Measurements from ENCODE around the gene CDX2.
"Not testable (repeated sequence)": the region's sequence is repeated elsewhere in the genome, so short reads cannot be mapped to it uniquely, and the experiment has no call there.

The CDX2 gene, protein sequence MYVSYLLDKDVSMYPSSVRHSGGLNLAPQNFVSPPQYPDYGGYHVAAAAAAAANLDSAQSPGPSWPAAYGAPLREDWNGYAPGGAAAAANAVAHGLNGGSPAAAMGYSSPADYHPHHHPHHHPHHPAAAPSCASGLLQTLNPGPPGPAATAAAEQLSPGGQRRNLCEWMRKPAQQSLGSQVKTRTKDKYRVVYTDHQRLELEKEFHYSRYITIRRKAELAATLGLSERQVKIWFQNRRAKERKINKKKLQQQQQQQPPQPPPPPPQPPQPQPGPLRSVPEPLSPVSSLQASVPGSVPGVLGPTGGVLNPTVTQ

DNA sequence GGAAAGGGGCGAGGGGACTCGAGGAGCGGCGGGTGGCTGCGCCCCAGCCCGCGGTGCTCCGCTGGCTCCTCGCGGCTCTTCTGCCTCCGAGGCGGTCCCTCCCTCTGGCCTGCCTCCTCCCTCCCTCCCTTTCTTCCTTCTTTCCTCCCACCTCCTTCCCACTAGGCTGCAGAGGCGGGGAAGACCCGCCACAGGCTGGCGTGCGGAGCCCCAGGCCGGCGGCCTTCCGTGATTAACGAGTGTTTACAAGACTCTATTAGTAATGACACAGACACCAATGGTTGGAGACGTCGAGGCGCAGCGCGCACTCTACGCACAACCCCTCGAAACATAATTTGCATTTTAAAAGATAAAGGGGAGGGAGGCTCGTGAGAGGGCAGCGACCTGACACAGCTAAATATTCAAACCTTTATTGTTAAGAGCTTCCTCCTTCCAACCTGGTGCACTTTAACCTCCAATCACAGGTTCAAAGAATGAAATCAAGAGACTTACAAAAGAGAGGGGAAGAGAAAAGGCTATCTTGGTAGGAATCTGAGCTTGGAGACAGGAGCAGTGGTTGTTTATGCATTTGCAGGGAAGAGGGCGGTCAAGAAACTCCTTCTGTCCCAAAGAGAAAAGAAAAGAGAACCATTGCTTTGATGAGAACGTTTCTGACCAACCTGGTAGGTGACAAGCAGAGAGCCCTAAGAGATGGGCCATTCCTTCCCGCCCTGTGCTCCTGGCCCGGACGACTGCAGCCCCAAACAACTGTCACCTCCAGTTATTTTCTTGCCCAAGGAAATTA, at the start of gene CDX2:
TSS of gene CDX2 (minus strand) at position 234 of the 784 bp plus-strand sequence. CDS start 309 bp downstream, outside the sequence.
- no peak for DNase-seq

DNA sequence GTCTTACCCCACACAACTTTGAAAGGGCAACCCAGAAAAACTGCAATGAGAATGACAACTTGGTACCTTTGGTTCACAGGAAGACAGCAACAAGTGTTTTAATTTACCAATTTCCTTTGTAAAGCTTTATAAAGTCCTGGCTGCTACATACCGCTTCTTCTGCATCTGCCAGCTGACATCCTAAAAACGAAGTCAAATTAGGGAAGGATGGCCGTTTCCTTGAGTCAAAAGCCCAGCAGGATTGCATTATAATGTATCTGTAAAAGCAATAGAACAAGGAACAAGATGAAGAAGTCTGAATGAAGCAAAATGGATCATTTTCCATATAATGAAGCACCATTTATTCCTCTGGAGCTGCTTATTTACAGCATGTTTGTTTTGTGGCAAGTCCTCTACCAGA, 45.2 kb upstream of the CDX2 start:
- DNase-seq, result no peak

DNA sequence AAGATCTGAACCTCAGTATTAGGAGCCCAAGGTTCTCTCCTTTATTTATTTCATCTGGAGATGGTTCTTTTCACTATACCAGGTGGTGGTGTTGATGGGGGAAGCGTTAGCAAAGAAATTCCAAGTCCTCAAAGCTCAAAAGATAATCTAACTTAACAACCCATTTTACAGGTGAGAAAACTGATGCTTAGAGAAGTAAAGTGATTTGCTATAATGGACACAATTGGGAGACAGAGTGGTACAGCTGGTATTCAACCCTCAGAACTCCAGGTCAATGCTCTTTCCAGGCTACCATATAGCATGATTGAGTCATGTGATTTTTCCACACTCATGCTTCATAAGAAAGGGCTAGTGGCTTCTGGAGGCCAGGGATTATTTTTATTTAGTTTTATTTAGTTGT, 44.4 kb upstream of the CDX2 start:
- no peak for DNase-seq

GRCh38 chr13:28012896-28013295, 43.8 kb upstream of the CDX2 start:
- no peak for DNase-seq

- DNase-seq, result no peak
Observed at GRCh38 chr13:28012383-28012782, 43.3 kb upstream of the CDX2 start.

DNA sequence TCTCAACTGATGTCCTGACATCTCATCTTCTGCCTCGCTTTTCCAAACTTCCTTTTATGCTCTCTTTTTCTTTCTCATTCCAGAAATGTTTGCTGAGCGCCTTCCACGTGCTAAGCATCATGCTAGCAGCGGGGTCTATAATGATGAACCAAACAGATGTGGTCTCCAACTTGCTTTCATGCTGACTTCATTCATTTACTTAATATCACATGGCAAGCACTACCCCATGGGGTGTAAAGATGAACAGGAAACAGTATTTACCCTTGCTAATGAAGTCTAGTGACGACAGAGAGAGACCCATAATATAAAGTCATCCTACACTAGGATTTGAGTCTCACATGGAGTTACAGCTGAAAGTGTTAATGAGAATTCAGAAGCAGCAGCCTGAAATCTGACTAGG, 40.9 kb upstream of the CDX2 start:
- no peak for DNase-seq

DNA sequence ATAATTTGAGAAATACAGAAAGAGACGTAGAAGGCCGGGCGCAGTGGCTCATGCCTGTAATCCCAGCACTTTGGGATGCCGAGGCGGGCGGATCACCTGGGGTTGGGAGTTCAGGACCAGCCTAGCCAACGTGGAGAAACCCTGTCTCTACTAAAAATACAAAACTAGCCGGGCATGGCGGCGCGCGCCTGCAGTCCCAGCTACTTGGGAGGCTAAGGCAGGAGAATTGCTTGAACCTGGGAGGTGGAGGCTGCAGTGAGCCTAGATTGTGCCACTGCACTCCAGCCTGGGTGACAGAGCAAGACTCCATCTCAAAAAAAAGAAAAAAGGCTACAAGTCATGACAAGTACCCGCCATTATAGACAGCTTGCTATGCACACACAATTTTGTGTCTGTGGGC, 35.9 kb upstream of the CDX2 start:
- DNase-seq, result not testable (repeated sequence)

- DNase-seq, result no peak
Observed at GRCh38 chr13:28002886-28003698, 34.0 kb upstream of the CDX2 start.

DNA sequence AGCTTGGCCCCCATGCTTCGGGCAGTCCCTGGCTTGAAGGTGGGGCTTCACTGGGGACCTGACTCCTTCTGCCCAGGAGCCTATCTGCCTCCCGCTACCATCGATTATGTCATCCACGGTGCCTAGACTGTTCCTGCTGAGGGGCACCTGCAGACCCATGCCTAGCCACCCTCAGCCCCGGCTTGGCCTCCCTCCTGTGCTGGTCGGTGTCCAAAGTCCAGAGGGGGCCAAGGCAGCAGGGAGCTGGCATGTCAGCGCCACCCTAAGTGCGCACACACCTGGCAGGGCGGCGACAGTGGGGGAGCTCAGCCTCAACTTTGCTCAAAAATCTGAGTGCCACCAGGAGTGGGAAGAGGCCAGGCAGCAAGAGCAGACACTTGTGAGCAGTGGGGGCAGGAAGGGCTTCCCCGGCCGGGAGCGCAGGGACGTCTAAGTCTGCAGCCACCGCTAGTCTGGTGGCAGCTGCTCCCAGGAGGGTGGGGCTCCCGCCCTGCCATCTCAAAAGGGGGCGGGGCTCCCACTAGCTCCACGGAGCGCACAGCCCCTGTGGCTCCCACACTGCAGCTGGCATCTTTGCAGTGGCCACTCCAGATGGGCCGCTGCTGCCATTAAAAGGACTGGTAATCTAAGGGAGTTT, 32.8 kb upstream of the CDX2 start:
- DNase-seq, result no peak

DNA sequence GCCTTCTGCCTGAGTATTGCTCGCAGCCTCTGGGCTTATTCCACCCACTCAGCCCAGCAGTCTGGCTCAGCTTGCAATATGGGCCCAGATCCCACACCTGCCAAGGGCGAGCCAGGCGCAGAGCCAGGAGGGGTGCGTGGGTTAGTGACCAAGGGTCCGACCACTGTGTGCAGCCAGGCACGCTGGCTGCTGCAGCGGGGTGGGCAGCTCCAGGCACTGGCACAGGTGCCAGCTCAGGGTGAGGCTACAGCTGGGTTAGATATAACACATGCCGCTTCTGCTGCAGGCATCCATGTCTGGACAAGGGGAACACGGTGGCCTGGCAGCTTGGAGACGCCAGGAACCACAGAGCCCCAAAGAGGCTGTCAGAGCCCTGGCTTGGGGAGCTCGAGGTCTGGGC, 31.9 kb upstream of the CDX2 start:
- no peak for DNase-seq

DNA sequence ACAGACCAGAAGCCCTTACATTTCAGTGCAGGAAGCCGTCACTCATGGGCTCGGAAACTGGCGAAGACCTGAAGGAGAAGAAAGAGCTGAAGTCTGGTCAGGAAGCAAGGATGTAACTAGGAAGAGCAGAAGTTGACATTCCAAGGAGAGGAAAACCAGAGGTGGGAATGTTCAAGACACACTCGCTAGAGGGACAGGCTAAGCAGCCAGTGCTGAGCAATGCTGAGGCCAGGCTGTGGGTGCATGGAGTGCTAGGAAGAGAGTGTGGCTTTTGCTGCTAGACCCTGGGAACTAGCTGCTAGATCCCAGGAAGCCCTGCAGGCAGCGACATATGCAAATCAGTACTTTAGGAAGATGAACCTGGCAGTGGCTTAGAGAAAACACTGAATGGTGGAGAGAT, 31.5 kb upstream of the CDX2 start:
- DNase-seq, result no peak

DNA sequence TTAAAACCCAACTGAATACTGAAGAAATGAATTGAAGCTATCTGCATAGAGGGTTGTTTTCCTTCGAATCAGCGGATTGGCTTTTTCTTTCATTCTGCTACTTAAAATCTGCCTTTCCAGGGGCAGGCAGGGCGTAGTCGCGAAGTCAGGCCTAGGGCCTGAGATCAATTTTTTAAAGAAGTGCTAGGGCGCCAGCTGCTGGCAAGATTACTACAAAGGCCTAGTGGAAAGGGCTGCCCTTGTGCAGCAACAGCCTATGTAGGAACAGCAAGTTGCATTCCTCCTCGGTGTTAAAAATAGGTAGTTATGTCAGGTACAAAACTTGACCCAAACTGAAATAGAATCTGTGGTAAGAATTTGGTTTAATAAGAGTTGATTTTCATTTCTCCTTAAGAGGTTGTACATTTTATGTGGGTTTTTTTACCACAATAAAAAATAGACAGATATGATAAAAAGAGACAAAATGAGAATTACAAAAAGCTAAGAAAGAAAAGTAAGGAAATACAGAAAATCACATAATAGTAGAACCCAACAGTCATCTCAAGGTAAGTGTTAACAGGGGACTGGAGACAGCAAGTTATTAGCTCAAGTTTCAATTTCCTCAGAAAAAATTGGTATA, 28.9 kb upstream of the CDX2 start:
- DNase-seq, result peak; percentile 39

DNA sequence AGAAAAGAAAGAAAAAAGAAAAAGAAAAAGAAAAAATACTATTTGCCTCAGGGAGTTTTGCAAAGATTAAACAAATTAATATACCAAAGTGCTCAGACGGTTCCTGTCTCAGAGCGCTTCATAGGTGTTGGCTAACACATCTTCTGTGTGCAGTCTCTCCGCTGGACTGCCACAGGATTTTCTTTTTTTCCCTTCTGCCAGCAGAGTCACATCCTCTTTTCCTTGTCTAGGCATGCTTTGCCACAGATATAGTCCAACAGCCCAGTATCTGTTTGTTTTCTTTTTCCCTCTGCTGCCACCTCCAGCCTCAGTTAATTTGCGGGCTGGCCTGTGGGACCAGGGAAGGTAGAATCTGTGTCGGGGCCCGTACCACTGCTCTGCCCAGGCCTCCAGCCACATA, 22.8 kb upstream of the CDX2 start:
- no peak for DNase-seq

GRCh38 chr13:27988520-27988919, 19.4 kb upstream of the CDX2 start, which contains the start of gene URAD:
Gene URAD, minus strand, starts transcription at chr13:27988693. Its CDS starts 56 bp downstream, at chr13:27988637.
- no peak for DNase-seq

DNA sequence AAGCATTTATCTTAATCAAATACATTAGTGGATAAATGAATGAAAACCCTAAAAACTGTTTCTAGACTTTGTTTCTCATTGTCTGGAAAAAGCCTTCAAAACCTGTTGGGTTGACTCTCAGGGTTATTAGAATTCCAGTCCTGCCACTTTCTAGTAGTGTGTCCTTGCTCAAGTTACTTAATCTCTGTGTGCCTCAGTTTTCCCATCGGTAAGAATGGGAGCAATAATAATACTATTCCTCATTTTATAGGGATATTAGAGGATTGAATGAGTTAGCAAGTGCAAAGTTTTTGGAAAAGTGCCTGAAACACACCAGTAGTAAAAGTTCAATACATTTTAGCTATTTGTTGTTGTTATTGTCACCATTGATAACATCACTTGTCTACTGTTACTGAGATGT, 16.5 kb upstream of the CDX2 start:
- DNase-seq, result no peak

DNA sequence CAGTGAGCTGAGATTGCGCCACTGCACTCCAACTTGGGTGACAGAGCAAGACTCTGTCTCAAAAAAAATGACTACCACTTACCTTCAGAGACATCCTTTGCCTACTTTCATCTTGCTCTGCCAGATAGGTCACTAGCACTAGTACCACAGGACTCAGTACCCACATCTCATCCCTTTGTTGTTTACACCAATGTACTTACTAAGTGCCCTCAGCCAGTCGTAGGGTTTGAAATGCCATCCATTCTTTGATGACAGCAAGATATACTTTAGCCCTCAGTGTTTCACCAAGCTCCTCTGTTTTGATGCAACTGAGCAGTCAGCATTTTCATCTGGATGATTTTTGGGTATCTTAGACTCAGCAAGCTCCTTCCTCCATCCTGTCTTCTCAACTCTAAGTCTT, 13.2 kb upstream of the CDX2 start:
- DNase-seq, result no peak

- DNase-seq, result no peak
Observed at GRCh38 chr13:27981006-27981708, 12.0 kb upstream of the CDX2 start.

DNA sequence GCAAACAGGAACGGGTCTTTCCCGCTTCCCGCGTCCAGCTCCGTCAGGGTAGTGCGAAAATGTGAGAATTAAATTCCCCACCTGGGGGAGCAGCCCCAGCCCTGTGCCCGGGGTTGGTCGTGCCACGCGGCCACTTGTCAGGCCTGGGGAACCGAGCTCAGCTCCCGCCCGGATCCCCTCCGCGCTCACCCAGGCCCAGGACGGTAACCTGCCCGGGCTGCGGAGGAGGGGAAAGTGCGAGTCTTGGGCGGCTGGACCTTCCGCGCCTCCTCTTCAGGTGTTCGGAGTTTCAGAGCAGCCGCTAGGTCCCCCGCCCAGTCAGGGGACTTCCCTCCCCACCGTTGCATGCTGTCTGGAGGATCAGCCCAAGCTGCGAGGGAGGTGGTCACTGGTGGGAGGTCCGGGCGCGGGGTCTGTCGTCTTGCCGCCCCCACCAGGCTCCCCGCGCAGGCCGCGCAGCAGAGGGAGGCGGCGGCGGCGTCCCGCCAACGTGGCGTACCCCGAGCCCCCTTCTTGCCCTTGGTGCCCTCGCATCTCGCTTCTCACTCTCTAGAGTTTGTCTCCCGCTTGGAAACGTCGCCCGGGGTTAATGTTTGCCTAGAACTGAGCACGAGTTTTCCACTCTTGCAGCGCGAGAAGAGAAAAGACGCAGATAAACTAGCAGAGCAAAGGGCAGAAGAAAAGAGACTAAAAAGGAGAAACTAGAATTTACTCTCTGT, 11.3 kb upstream of the CDX2 start:
- no peak for DNase-seq

DNA sequence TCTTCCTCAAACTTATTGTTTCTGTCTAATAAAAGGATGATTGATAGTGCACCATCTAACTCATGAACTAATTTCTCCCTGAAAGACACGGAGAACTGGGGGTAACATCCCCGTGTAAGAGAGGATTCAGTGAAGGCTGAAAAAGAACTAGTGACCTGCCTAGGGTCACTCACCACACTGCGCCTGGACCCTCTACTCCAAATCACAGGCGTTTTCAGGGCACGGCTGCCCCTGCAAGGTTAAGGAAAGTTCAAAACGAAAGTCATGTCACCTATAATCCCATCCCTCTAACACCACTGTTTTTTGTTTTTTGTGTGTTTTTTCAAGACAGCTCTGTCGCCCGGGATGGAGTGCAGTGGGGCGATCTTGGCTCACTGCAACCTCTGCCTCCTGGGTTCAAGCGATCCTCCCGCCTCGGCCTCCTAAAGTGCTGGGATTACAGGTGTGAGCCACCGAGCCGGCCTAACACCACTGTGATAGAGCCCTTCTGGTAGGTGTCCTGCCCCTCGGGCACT, 10.7 kb upstream of the CDX2 start:
- DNase-seq, result no peak

DNA sequence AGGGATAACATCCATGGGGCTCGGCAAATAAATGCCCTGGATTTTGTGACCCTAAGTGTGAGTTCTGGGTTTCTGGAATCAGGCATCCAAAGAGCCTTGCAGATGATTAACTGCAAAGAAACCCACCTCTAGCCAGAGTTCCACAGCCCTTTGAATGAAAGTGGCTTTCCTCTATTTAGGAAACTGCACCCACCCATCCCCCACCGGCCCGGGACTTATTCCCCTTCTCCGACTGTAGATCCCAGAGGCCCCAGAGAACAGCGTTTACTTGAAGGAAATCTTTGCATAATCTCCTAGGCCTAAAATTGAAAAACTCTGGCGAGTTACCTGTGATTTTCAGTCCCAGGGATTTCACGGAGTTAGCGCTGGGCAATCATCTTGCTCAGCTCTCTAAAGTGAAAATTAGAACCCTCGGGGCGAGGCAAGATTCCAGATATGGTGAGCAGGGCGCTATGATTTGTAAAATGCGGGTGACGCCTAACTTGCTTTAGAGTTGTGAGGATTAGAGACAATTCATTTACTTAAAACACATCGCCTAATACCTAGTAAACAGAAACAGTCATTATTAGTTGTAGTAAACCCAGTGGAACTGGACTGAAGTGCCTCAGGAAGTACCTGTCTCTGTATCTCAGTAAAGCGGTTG, 10.0 kb upstream of the CDX2 start:
- DNase-seq, result no peak
